ENCODE data around the gene ARPC1B.
"Not testable (repeated sequence)": the region's sequence is repeated elsewhere in the genome, so short reads cannot be mapped to it uniquely, and the experiment has no call there.

ARPC1B gene

DNA sequence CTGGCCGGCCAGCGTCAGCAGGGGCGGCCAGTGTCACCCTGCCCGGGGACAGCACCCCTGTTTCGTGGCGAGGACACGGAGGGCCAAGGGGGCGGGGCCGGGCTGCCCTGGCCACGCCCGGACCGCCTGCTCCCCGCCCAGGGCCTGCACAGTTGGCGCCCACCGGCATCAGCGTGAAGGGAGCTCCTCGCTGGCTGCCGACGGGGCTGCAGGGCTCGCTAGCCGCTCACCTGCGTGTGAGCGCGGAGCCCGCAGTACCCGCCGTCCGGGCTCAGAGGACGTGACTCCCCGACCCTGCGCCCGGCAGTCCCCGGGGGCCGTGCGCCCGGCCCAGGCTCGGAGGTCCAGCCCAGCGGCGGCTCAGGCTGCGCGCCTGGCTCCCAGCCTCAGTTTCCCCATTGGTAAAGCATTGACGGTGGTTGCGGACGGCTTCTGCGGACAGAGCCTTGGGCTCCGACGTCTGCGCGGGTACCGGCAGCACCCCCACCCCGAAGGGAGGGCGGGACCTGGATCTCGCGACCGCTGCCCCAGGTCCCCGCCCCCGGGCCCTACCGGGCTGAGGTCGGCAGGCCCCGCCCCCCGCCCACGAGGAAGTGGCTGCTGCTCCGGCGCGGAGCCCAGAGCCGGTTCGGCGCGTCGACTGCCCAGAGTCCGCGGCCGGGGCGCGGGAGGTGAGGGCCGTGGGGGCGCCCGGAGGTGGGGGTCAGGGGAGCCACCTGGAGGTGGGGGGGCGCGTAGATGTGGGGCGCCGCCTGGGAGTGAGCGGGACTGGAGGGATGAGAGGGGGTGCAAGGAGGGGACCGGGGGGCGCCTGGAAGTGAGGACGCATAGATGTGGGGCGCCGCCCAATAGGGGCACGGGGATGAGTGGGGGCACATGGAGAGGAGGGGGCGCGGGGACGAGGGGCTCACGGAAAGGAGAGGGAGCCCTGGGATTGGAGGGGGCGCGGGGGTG, at the start of gene ARPC1B:
TSS of gene ARPC1B (plus strand) at position 620 of the 954 bp plus-strand sequence. CDS start 10,985 bp downstream, outside the sequence.
- peak within 1 kb of the TSS; percentile 70 for H3K4me3 ChIP-seq (ENCODE audit: control insufficient read depth, low read depth, low read length)
- TF ChIP-seq, protein P1, sequence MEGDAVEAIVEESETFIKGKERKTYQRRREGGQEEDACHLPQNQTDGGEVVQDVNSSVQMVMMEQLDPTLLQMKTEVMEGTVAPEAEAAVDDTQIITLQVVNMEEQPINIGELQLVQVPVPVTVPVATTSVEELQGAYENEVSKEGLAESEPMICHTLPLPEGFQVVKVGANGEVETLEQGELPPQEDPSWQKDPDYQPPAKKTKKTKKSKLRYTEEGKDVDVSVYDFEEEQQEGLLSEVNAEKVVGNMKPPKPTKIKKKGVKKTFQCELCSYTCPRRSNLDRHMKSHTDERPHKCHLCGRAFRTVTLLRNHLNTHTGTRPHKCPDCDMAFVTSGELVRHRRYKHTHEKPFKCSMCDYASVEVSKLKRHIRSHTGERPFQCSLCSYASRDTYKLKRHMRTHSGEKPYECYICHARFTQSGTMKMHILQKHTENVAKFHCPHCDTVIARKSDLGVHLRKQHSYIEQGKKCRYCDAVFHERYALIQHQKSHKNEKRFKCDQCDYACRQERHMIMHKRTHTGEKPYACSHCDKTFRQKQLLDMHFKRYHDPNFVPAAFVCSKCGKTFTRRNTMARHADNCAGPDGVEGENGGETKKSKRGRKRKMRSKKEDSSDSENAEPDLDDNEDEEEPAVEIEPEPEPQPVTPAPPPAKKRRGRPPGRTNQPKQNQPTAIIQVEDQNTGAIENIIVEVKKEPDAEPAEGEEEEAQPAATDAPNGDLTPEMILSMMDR (conservative IDR thresholded peaks at IDR 0.05; ENCODE audit: control insufficient read depth, insufficient read depth, low read depth, low read length): no peak
- DNase-seq (ENCODE audit: low read depth): peak; percentile 66

DNA sequence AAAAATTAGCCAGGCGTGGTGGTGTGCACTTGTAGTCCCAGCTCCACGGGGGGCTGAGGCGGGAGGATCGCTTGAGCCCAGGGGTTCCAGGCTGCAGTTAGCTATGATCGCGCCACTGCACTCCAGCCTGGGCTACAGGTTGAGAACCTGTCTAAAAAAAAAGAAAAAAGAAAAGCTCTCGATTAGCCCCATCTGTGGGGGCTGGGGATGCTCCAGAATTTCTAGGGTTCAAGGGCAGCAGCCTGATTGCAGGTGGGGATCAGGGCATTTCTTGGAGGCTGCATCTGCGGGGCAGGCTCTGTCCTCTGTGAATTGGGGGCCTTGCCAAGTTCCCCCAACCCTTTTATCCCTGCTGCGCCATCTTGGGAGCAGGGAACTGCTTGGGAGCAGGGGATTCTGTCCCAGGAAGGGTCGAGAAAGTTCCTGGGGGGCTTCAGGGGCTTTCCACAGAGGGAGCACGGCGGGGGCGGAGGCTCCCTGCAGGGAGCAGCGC, 49.5 kb upstream of the ARPC1B start:
- peak overlapping the region; percentile 80 for H3K4me3 ChIP-seq (ENCODE audit: control insufficient read depth, low read depth, low read length)
- TF ChIP-seq, protein P1 (conservative IDR thresholded peaks at IDR 0.05; ENCODE audit: control insufficient read depth, insufficient read depth, low read depth, low read length): no peak
- no peak for DNase-seq (ENCODE audit: low read depth)

DNA sequence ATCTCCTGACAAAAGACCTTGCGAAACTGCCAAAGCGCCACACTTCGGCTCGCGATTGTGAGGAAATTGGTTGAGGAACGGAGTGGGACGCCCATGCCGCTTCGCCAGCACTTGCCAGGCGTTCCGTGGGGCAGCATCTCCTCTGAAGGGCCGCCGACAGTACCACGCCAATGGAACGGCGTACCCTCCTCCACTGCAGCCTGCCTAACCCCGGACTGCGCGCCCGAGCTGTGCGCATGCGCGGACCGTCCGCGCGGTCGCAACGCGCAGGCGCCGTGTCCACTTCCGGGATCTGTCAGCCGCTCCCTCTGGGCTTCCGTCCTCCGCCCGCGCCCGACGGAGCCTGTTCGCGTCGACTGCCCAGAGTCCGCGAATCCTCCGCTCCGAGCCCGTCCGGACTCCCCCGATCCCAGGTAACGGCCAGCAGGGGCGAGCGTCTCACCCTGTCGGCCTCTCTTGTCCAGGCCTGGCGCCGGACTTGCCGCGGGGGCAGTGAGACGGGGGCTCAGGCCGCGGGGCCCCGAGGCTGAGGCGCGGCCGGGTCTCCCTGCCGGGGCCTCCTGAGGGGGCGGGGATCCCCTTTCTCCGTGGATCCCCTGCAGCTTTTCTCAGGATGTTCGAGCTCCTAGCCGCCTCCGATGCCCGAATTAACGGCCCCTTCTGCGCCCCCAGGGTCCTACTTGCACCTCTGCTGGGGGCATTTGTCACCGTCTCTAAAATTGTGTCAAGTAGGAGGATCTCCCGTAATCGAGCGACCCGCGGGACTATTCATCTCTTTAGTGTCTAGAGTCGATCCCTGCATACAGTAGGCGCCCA, 48.7 kb upstream of the ARPC1B start, which contains the start of gene ARPC1A:
TSS of gene ARPC1A (plus strand) at position 307 of the 816 bp plus-strand sequence. CDS start 7,456 bp downstream, outside the sequence.
- TF ChIP-seq, protein P1 (conservative IDR thresholded peaks at IDR 0.05; ENCODE audit: control insufficient read depth, insufficient read depth, low read depth, low read length): peak; percentile 23
- H3K4me3 ChIP-seq (ENCODE audit: control insufficient read depth, low read depth, low read length): peak within 1 kb of the TSS; percentile 80
- DNase-seq (ENCODE audit: low read depth): peak; percentile 93

DNA sequence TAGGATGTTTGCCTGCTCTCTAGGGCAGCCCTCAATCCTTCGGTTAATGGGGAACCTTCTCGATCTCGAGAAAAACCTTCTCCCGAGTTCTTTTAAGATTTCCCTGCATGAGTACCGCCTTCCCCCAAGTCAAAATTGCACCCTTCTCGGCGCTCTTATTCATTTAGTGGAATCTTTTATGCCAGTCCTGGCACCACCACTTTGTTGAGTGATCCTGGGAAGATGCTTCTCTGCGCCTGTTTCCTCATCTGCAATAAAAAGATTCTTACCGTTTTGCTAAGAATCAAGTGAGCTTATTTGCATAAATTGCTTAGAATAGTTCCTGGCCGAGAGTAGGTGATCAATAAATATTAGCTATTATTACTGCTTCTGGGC, 48.1 kb upstream of the ARPC1B start:
- TF ChIP-seq, protein P1 (conservative IDR thresholded peaks at IDR 0.05; ENCODE audit: control insufficient read depth, insufficient read depth, low read depth, low read length): no peak
- DNase-seq (ENCODE audit: low read depth): no peak
- H3K4me3 ChIP-seq (ENCODE audit: control insufficient read depth, low read depth, low read length): peak overlapping the region; percentile 80

DNA sequence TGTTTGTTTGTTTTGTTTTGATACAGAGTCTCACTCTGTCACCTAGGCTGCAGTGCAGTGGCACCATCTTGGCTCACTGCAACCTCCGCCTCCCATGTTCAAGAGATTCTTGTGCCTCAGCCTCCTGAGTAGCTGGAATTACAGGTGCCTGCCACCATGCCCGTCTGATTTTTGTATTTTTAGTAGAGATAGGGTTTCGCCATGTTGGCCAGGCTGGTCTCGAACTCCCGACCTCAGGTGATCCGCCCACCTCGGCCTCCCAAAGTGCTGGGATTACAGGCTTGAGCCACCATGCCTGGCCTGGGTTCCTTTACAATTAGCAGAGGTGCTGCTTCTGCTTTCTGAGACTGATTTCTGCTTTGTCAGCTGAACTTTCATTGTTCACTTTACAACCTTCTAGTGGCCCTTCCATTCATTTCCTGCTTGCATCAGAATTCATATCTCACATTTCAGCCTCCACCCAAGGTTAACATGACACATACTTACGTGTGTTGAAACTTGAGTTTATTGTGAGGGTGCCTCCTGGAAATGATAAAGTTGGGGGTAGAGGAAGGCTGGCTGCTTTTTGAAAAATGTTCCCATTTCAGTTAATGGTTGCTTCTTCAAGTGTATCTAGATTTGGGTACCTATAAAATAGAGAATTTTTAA, 44.1 kb upstream of the ARPC1B start:
- not testable (repeated sequence) for H3K4me3 ChIP-seq (ENCODE audit: control insufficient read depth, low read depth, low read length)

DNA sequence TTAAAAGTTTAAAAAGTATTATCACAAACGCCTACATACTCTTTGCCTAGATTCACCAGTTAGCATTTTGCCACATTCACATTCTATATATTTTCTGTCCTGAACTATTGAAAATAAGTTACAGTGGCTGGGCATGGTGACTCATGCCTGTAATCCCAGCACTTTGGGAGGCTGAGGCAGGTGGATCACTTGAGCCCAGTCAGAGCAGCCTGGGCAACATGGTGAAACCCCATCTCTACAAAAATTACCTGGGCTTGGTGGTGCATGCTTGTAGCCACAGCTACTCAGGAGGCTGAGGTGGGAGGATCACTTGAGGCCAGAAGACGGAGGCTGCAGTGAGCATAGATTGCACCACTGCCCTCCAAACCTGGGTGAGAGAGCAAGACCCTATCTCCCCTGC, 43.5 kb upstream of the ARPC1B start:
- H3K4me3 ChIP-seq (ENCODE audit: control insufficient read depth, low read depth, low read length): no peak overlapping the region
- peak; percentile 13 for DNase-seq (ENCODE audit: low read depth)
- TF ChIP-seq, protein P1 (conservative IDR thresholded peaks at IDR 0.05; ENCODE audit: control insufficient read depth, insufficient read depth, low read depth, low read length): no peak

More for the DNA sequence above, 44.1 kb upstream of the ARPC1B start:
- peak; percentile 90 for DNase-seq (ENCODE audit: low read depth)

Data from fibroblast of mammary gland (primary cell).